H1 (cell line): ENCODE data around the gene PRKD3. TPM values are rescaled to one million over a fixed set of nuclear protein-coding genes. Genes with fewer than 3 reads are reported as not detected.

Experiments used
- CTCF ChIA-PET: fragments of 300-600 bp; sonication (Branson Sonifier 250); formaldehyde crosslinking; loops from one replicate; lab custom pipeline; 2021; ENCODE audit not compliant: partially characterized antibody; lab: Charles Lee
- POLR2A ChIA-PET: fragments of 300-600 bp; sonication (Branson Sonifier 250); formaldehyde crosslinking; loops from one replicate; lab custom pipeline; 2021; ENCODE audit warnings: inconsistent platforms; ENCODE audit not compliant: partially characterized antibody; lab: Charles Lee
- DNase-seq, 2 experiments: peaks; one replicate each; pipeline versions ENCODE4 v3.0.0 to v3.0.0-alpha.2; 2010 to 2022; ENCODE audit warnings: low spot score in 2 of 2, low read depth in 1 of 2, mixed read lengths in 1 of 2
- FAIRE-seq: peaks from 2 replicates; lab custom pipeline; 2011; peaks lifted over from hg19 to GRCh38; lab: Jason Lieb, UNC
- H2AFZ ChIP-seq: 2 replicates; pipeline ENCODE4 v1.8.1; 2012; ENCODE audit warnings: low read length, inconsistent platforms
- H2AK5ac ChIP-seq: 2 replicates; pipeline ENCODE4 v1.6.1; 2013; ENCODE audit warnings: low read depth, low read length
- H2BK120ac ChIP-seq: replicated peaks from 2 replicates; pipeline ENCODE3; 2013; ENCODE audit warnings: low read depth, low read length, inconsistent platforms
- H2BK12ac ChIP-seq: 2 replicates; pipeline ENCODE4 v1.6.1; 2013; ENCODE audit warnings: low read depth, low read length
- H2BK15ac ChIP-seq: 2 replicates; pipeline ENCODE4 v1.6.1; 2013; ENCODE audit warnings: low read length
- H2BK20ac ChIP-seq: 2 replicates; pipeline ENCODE4 v1.6.1; 2013; ENCODE audit warnings: low read length
- H2BK5ac ChIP-seq: 2 replicates; pipeline ENCODE4 v1.6.1; 2013; ENCODE audit warnings: low read depth, low read length
- H3K14ac ChIP-seq: 2 replicates; pipeline ENCODE4 v1.6.1; 2013; ENCODE audit warnings: inconsistent platforms; ENCODE audit not compliant: insufficient read length
- H3K18ac ChIP-seq: 2 replicates; pipeline ENCODE4 v1.6.1; 2013; ENCODE audit warnings: low read length; ENCODE audit errors: extremely low read depth
- H3K23ac ChIP-seq: 2 replicates; pipeline ENCODE4 v1.6.1; 2013; ENCODE audit warnings: inconsistent platforms; ENCODE audit not compliant: insufficient read length
- H3K23me2 ChIP-seq: 2 replicates; pipeline ENCODE4 v1.6.1; 2013; ENCODE audit warnings: low read depth, low read length
- H3K27ac ChIP-seq: 2 replicates; pipeline ENCODE4 v1.6.1; 2011; ENCODE audit warnings: low read depth, low read length, inconsistent platforms
- H3K27me3 ChIP-seq, 4 experiments: replicated peaks in 1 of 4; 1 replicate in 1 of 4; 2 replicates in 3 of 4; pipeline versions ENCODE4 v1.6.1 to v1.8.1; 2011 to 2013; ENCODE audit warnings: low read length in 3 of 4, mild to moderate bottlenecking in 3 of 4, inconsistent platforms in 2 of 4, mixed read lengths in 2 of 4, moderate library complexity in 1 of 4; ENCODE audit not compliant: control insufficient read depth in 3 of 4, insufficient read depth in 3 of 4; ENCODE audit errors: extremely low read depth in 1 of 4
- H3K36me3 ChIP-seq, 4 experiments: 2 replicates each; pipeline versions ENCODE4 v1.6.1 to v1.8.1; 2011 to 2013; ENCODE audit warnings: mild to moderate bottlenecking in 4 of 4, low read length in 3 of 4, moderate library complexity in 2 of 4, control low read depth in 1 of 4, inconsistent platforms in 1 of 4; ENCODE audit not compliant: insufficient read depth in 4 of 4, control insufficient read depth in 2 of 4
- H3K4ac ChIP-seq: replicated peaks from 2 replicates; pipeline ENCODE3; 2013; ENCODE audit warnings: low read length, low read depth, mixed read lengths, inconsistent platforms; ENCODE audit not compliant: insufficient read length
- H3K4me1 ChIP-seq, 4 experiments: replicated peaks in 1 of 4; 1 replicate in 1 of 4; 2 replicates in 3 of 4; pipeline versions ENCODE4 v1.6.1 to v1.8.1; 2011 to 2013; ENCODE audit warnings: low read length in 3 of 4, inconsistent platforms in 2 of 4, mixed read lengths in 1 of 4; ENCODE audit not compliant: insufficient read depth in 4 of 4, control insufficient read depth in 3 of 4
- H3K4me2 ChIP-seq, 2 experiments: 2 replicates each; pipeline versions ENCODE4 v1.6.1 to v1.8.1; 2011 to 2013; ENCODE audit warnings: low read depth in 2 of 2, low read length in 2 of 2, control low read depth in 1 of 2, inconsistent platforms in 1 of 2, mild to moderate bottlenecking in 1 of 2; ENCODE audit not compliant: insufficient read depth in 1 of 2
- H3K4me3 ChIP-seq, 4 experiments: fragments of 200-600, 300-600 bp in 1 of 4; sonication (generic), shearing (Covaris generic), sonication (Bioruptor Twin) in 1 of 4; 2 replicates each; pipeline versions ENCODE4 v1.5.1 to v1.8.1; 2011 to 2016; ENCODE audit warnings: low read length in 4 of 4, low read depth in 3 of 4, control low read depth in 2 of 4, inconsistent platforms in 2 of 4, mild to moderate bottlenecking in 2 of 4, mixed read lengths in 1 of 4, moderate library complexity in 1 of 4; ENCODE audit not compliant: insufficient read depth in 2 of 4; ENCODE audit errors: extremely low read depth in 1 of 4
- H3K56ac ChIP-seq: replicated peaks from 2 replicates; pipeline ENCODE3; 2013; ENCODE audit warnings: low read depth, mild to moderate bottlenecking, mixed read lengths, low read length, inconsistent platforms; ENCODE audit not compliant: insufficient read length
- H3K79me1 ChIP-seq: 2 replicates; pipeline ENCODE4 v1.6.1; 2013; ENCODE audit warnings: low read depth, low read length, control low read depth
- H3K79me2 ChIP-seq, 2 experiments: 2 replicates each; pipeline versions ENCODE4 v1.6.1 to v1.8.1; 2012 to 2013; ENCODE audit warnings: low read length in 2 of 2, mild to moderate bottlenecking in 2 of 2, inconsistent platforms in 1 of 2; ENCODE audit not compliant: insufficient read depth in 2 of 2, control insufficient read depth in 1 of 2
- H3K9ac ChIP-seq, 4 experiments: replicated peaks in 1 of 4; 1 replicate in 1 of 4; 2 replicates in 3 of 4; pipeline versions ENCODE4 v1.6.1 to v1.8.1; 2011 to 2013; ENCODE audit warnings: low read depth in 3 of 4, low read length in 3 of 4, control low read depth in 2 of 4, mild to moderate bottlenecking in 2 of 4, moderate library complexity in 2 of 4, inconsistent platforms in 1 of 4; ENCODE audit errors: extremely low read depth in 1 of 4
- H3K9me3 ChIP-seq, 2 experiments: 2 replicates each; pipeline versions ENCODE4 v1.6.1 to v1.8.1; 2012 to 2013; ENCODE audit warnings: mild to moderate bottlenecking in 2 of 2, moderate library complexity in 2 of 2, control low read depth in 1 of 2, inconsistent platforms in 1 of 2, low read depth in 1 of 2, low read length in 1 of 2, mixed read lengths in 1 of 2; ENCODE audit not compliant: insufficient read depth in 2 of 2
- H4K20me1 ChIP-seq, 2 experiments: replicated peaks in 1 of 2; 2 replicates each; pipeline versions ENCODE3 to v1.8.1; 2011 to 2013; ENCODE audit warnings: inconsistent platforms in 2 of 2, low read length in 2 of 2, mild to moderate bottlenecking in 1 of 2; ENCODE audit not compliant: insufficient read depth in 2 of 2, control insufficient read depth in 1 of 2
- H4K5ac ChIP-seq: 2 replicates; pipeline ENCODE4 v1.6.1; 2013; ENCODE audit warnings: low read length, low read depth, mixed read lengths, inconsistent platforms; ENCODE audit not compliant: insufficient read length
- H4K8ac ChIP-seq: 2 replicates; pipeline ENCODE4 v1.8.0; 2013; ENCODE audit warnings: mild to moderate bottlenecking, moderate library complexity, low read length, inconsistent platforms; ENCODE audit not compliant: insufficient read depth; ENCODE audit errors: extremely low read depth
- H4K91ac ChIP-seq: replicated peaks from 2 replicates; pipeline ENCODE3; 2013; ENCODE audit warnings: low read length, mixed read lengths, inconsistent platforms; ENCODE audit not compliant: insufficient read length
- CTBP2 ChIP-seq: IDR thresholded peaks from 2 replicates; pipeline ENCODE4 v1.7.0; 2011; ENCODE audit warnings: borderline replicate concordance, mild to moderate bottlenecking, moderate library complexity, mixed read lengths, low read length; ENCODE audit not compliant: insufficient read depth, insufficient read length
- FOSL1 ChIP-seq: IDR thresholded peaks from 2 replicates; pipeline ENCODE4 v1.6.1; 2011; ENCODE audit warnings: mild to moderate bottlenecking, low read depth, low read length, moderate library complexity; ENCODE audit not compliant: insufficient read depth
- POU5F1 ChIP-seq: IDR thresholded peaks from 2 replicates; pipeline ENCODE4 v1.6.1; 2011; ENCODE audit warnings: low read depth, mild to moderate bottlenecking, low read length, moderate library complexity
- WGBS, 2 experiments: shearing (Covaris generic) in 1 of 2; methylation state at CpG; one replicate each; pipeline versions ENCODE4 v1.1.6 to v1.1.7; 2013 to 2015; ENCODE audit warnings: low lambda C conversion rate in 2 of 2, mixed read lengths in 2 of 2, inconsistent platforms in 1 of 2, low coverage in 1 of 2, missing lambda C conversion rate in 1 of 2; ENCODE audit not compliant: insufficient replicate concordance in 2 of 2, insufficient coverage in 1 of 2, insufficient read length in 1 of 2; ENCODE audit errors: extremely low coverage in 1 of 2, missing lambda C conversion rate in 1 of 2; 5-methylcytosine and 5-hydroxymethylcytosine counted together
- polyA plus RNA-seq, 7 experiments: library from polyadenylated mRNA; depleted of rRNA in 3 of 7; stranded (reverse) in 5 of 7; unstranded in 2 of 7; fragments of >200 nt in 5 of 7; fragments of 200-250 nt in 2 of 7; gene quantifications; 1 replicate in 5 of 7; 2 replicates in 1 of 7; 4 replicates in 1 of 7; pipeline versions ENCODE4 v1.2.1 to v1.2.3, GENCODE V29; 2011 to 2013; ENCODE audit warnings: missing spikeins in 2 of 7, mixed read lengths in 2 of 7
- total RNA-seq: library from RNA; stranded (reverse); fragmentation: NEBNext Ultra II Directional; extraction: Animal tissue kit (Norgen Biotek cat#: 25700); gene quantifications from 2 replicates; pipeline ENCODE4 v1.2.1, GENCODE V29; 2021

PRKD3 gene
- total and polyA plus RNA-seq, 2 of the 8 experiments (the other 6 are each of a cell fraction or from before 2014, with no cell fraction given): 12.0 to 63.3 TPM

DNA sequence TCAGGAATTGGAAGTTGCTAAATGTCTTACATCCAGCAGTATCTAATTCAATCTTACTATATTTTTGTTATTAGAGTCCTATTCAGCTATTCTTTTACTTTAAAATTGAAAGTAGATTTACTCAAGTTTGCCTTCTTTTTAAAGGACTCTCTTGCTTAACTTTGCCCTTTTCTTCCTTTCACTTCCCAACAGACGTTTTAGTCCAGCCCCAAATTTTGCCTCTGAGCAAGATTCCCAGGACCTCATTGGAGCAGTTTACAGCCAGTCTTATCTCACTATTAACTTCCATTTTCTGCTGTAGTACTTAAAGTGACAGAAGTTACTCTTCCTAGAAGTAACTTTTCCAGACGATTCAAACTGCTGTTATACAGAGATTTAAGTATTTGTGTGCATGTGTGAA, 1.7 kb upstream of the PRKD3 start:
- Histone ChIP-seq H2BK15ac (no peak overlapping the region), H2AK5ac (no peak overlapping the region), H2BK120ac (no peak overlapping the region), H3K9me3 (no peaks in the 10 kb centered on the region), H3K23ac (no peak overlapping the region), H3K23me2 (peaks cover 12% of the 10 kb centered on the region), H3K56ac (no peak overlapping the region), H4K20me1 (peaks cover 0 to 3% of the 10 kb centered on the region in 2 experiments), H3K14ac (no peak overlapping the region), H3K18ac (no peak overlapping the region), H4K8ac (no peak overlapping the region), H3K79me1 (no peaks in the 10 kb centered on the region), H4K91ac (no peak overlapping the region), H2BK5ac (no peak overlapping the region), H3K27ac (no peak overlapping the region), H2BK20ac (no peak overlapping the region), H3K4me1 (peaks cover 0 to 5% (median 2%) of the 10 kb centered on the region in 4 experiments; a peak in 3 of 7 replicates), H3K9ac (no peak overlapping the region), H2BK12ac (no peak overlapping the region), H2AFZ (no peak overlapping the region), H3K4ac (no peak overlapping the region), H3K36me3 (no peaks in the 10 kb centered on the region; a peak in 2 of 8 replicates), H3K79me2 (peaks cover 4 to 26% of the 10 kb centered on the region in 2 experiments; a peak in 3 of 4 replicates), H4K5ac (no peak overlapping the region), H3K4me2 (no peak overlapping the region), H3K4me3 (no peak overlapping the region), H3K27me3 (peaks cover 0 to 15% (median 10%) of the 10 kb centered on the region in 4 experiments; a peak in 5 of 7 replicates)
- FAIRE-seq (no peak), DNase-seq (no peak)
- ChIA-PET CTCF (interaction anchor here (1.0 to 1.1 kb wide), 2 partner anchors 10 to 15 kb away, joined by 3 read pairs; no protein-coding TSS in a partner anchor), POLR2A (interaction anchor here (1.2 kb wide), 1 partner anchor 10 kb away, joined by 4 read pairs; no protein-coding TSS in a partner anchor)
- TF ChIP-seq CTBP2: no peak
- TF ChIP-seq FOSL1: no peak
- no peak for TF ChIP-seq POU5F1
- WGBS, 2 experiments: 72% methylated on average over 2 of the region's 2 CpGs; no CpG with 5 or more reads in 1 of the 2 experiments
